H9 (cell line): ENCODE data around the gene SIPA1L2. TPM values are rescaled to one million over a fixed set of nuclear protein-coding genes. Genes with fewer than 3 reads are reported as not detected.

Experiments used
- DNase-seq: peaks from one replicate; pipeline ENCODE4 v3.0.0-alpha.2; 2017
- H2AFZ ChIP-seq: one replicate; pipeline ENCODE4 v1.6.1; 2013; ENCODE audit warnings: mild to moderate bottlenecking, low read length, control low read depth, moderate library complexity
- H2AK5ac ChIP-seq: 2 replicates; pipeline ENCODE4 v1.6.1; 2013; ENCODE audit warnings: low read length, control low read depth, mixed read lengths; ENCODE audit not compliant: insufficient read length
- H2BK120ac ChIP-seq: one replicate; pipeline ENCODE4 v1.6.1; 2013; ENCODE audit warnings: low read depth, mild to moderate bottlenecking, low read length, control low read depth, inconsistent platforms; ENCODE audit not compliant: poor library complexity, severe bottlenecking
- H2BK12ac ChIP-seq: 2 replicates; pipeline ENCODE4 v1.6.1; 2013; ENCODE audit warnings: low read length, control low read depth, mixed read lengths, low read depth; ENCODE audit not compliant: insufficient read length
- H2BK15ac ChIP-seq: 2 replicates; pipeline ENCODE4 v1.6.1; 2013; ENCODE audit warnings: low read depth, low read length, control low read depth
- H2BK20ac ChIP-seq: one replicate; pipeline ENCODE4 v1.6.1; 2013; ENCODE audit warnings: low read depth, mild to moderate bottlenecking, low read length, control low read depth, inconsistent platforms; ENCODE audit not compliant: poor library complexity, severe bottlenecking
- H2BK5ac ChIP-seq: 2 replicates; pipeline ENCODE4 v1.6.1; 2013; ENCODE audit warnings: low read length, control low read depth, mixed read lengths; ENCODE audit not compliant: insufficient read length
- H3K14ac ChIP-seq: 2 replicates; pipeline ENCODE4 v1.6.1; 2013; ENCODE audit warnings: low read length, control low read depth; ENCODE audit not compliant: insufficient read depth
- H3K18ac ChIP-seq: 2 replicates; pipeline ENCODE4 v1.6.1; 2013; ENCODE audit warnings: low read depth, mild to moderate bottlenecking, mixed read lengths, low read length, control low read depth; ENCODE audit not compliant: insufficient read length
- H3K23ac ChIP-seq: 2 replicates; pipeline ENCODE4 v1.6.1; 2013; ENCODE audit warnings: low read length, control low read depth, mixed read lengths, low read depth; ENCODE audit not compliant: insufficient read length
- H3K23me2 ChIP-seq: 2 replicates; pipeline ENCODE4 v1.6.1; 2013; ENCODE audit warnings: low read depth, mild to moderate bottlenecking, mixed read lengths, low read length, control low read depth; ENCODE audit not compliant: insufficient read length, poor library complexity, severe bottlenecking
- H3K27ac ChIP-seq: 2 replicates; pipeline ENCODE4 v1.5.1; 2013; ENCODE audit warnings: low read length, control low read depth, mixed read lengths, low read depth; ENCODE audit not compliant: insufficient read length
- H3K27me3 ChIP-seq: 2 replicates; pipeline ENCODE4 v1.6.1; 2013; ENCODE audit warnings: low read length, control low read depth, inconsistent platforms; ENCODE audit not compliant: insufficient read depth
- H3K4ac ChIP-seq: 2 replicates; pipeline ENCODE4 v1.6.1; 2013; ENCODE audit warnings: low read depth, mild to moderate bottlenecking, control low read depth, inconsistent platforms, low read length, moderate library complexity
- H3K4me1 ChIP-seq: 2 replicates; pipeline ENCODE4 v1.6.1; 2013; ENCODE audit warnings: low read length, control low read depth, inconsistent platforms; ENCODE audit not compliant: insufficient read depth
- H3K4me2 ChIP-seq: 2 replicates; pipeline ENCODE4 v1.6.1; 2013; ENCODE audit warnings: low read length, control low read depth, mixed read lengths; ENCODE audit not compliant: insufficient read length, insufficient read depth
- H3K56ac ChIP-seq: 2 replicates; pipeline ENCODE4 v1.6.1; 2013; ENCODE audit warnings: low read depth, mild to moderate bottlenecking, mixed read lengths, low read length, control low read depth; ENCODE audit not compliant: insufficient read length
- H3K79me1 ChIP-seq: 2 replicates; pipeline ENCODE4 v1.6.1; 2013; ENCODE audit warnings: low read depth, mild to moderate bottlenecking, moderate library complexity, low read length, control low read depth, inconsistent platforms; ENCODE audit not compliant: insufficient read depth, poor library complexity, severe bottlenecking
- H3K79me2 ChIP-seq: 2 replicates; pipeline ENCODE4 v1.6.1; 2013; ENCODE audit warnings: low read length, control low read depth, inconsistent platforms; ENCODE audit not compliant: insufficient read depth
- H3K9ac ChIP-seq: 2 replicates; pipeline ENCODE4 v1.6.1; 2013; ENCODE audit warnings: low read length, control low read depth, mixed read lengths; ENCODE audit not compliant: insufficient read length; ENCODE audit errors: extremely low read depth
- H3K9me3 ChIP-seq: one replicate; pipeline ENCODE4 v1.6.1; 2013; ENCODE audit warnings: low read depth, low read length, inconsistent platforms; ENCODE audit not compliant: control insufficient read depth
- H3T11ph ChIP-seq: one replicate; pipeline ENCODE4 v1.6.1; 2013; ENCODE audit warnings: mild to moderate bottlenecking, low read length, control low read depth, inconsistent platforms
- H4K20me1 ChIP-seq: one replicate; pipeline ENCODE4 v1.6.1; 2013; ENCODE audit not compliant: control insufficient read depth, insufficient read length, insufficient read depth
- H4K5ac ChIP-seq: 2 replicates; pipeline ENCODE4 v1.6.1; 2013; ENCODE audit warnings: low read depth, mild to moderate bottlenecking, mixed read lengths, low read length, control low read depth; ENCODE audit not compliant: insufficient read length
- H4K8ac ChIP-seq: replicated peaks from 2 replicates; pipeline ENCODE4 v1.6.1; 2013; ENCODE audit warnings: low read length, control low read depth, mixed read lengths, low read depth; ENCODE audit not compliant: insufficient read length
- H4K91ac ChIP-seq: 2 replicates; pipeline ENCODE4 v1.6.1; 2013; ENCODE audit warnings: low read depth, mild to moderate bottlenecking, moderate library complexity, mixed read lengths, low read length, control low read depth; ENCODE audit not compliant: insufficient read length
- H3K27ac Mint-ChIP-seq, 3 experiments: 2 replicates in 2 of 3; 3 replicates in 1 of 3; pipeline ENCODE4 v1.8.0; 2020 to 2021; ENCODE audit warnings: mixed read lengths in 3 of 3, mild to moderate bottlenecking in 1 of 3, moderate library complexity in 1 of 3
- H3K27me3 Mint-ChIP-seq: 2 replicates; pipeline ENCODE4 v1.8.0; 2021; ENCODE audit warnings: low read depth, mild to moderate bottlenecking, moderate library complexity, mixed read lengths
- H3K36me3 Mint-ChIP-seq, 3 experiments: 2 replicates in 2 of 3; 3 replicates in 1 of 3; pipeline ENCODE4 v1.8.0; 2020 to 2021; ENCODE audit warnings: low read depth in 3 of 3, mixed read lengths in 3 of 3; ENCODE audit not compliant: insufficient read depth in 1 of 3
- H3K4me1 Mint-ChIP-seq, 2 experiments: 2 replicates each; pipeline ENCODE4 v1.8.0; 2020; ENCODE audit warnings: mixed read lengths in 2 of 2
- H3K4me3 Mint-ChIP-seq, 2 experiments: 2 replicates in 1 of 2; 3 replicates in 1 of 2; pipeline ENCODE4 v1.8.0; 2020 to 2021; ENCODE audit warnings: mild to moderate bottlenecking in 2 of 2, mixed read lengths in 2 of 2, moderate library complexity in 1 of 2
- H3K9me3 Mint-ChIP-seq, 2 experiments: 2 replicates in 1 of 2; 3 replicates in 1 of 2; pipeline ENCODE4 v1.8.0; 2020; ENCODE audit warnings: mild to moderate bottlenecking in 2 of 2, mixed read lengths in 2 of 2, moderate library complexity in 1 of 2
- WGBS: extraction: QIAGEN DNeasy Blood & Tissue Kit; methylation state at CpG from one replicate; pipeline ENCODE4 v1.1.7; 2013; ENCODE audit warnings: missing lambda C conversion rate, low lambda C conversion rate, mixed read lengths; ENCODE audit not compliant: insufficient read length; ENCODE audit errors: extremely low coverage; 5-methylcytosine and 5-hydroxymethylcytosine counted together
- total RNA-seq: library from RNA; stranded (reverse); gene quantifications from 2 replicates; pipeline ENCODE4 v1.2.1, GENCODE V29; 2021
- TF ChIP-seq, protein P1 (sequence below): fragments of 200-600 bp; sonication (generic); conservative IDR thresholded peaks from 3 replicates; pipeline ENCODE4 v1.8.0; 2021; ENCODE audit warnings: antibody characterized with exemption, mild to moderate bottlenecking

The SIPA1L2 gene
- total RNA-seq, 1 experiment from 2014 or later, result 5.2 TPM

DNA sequence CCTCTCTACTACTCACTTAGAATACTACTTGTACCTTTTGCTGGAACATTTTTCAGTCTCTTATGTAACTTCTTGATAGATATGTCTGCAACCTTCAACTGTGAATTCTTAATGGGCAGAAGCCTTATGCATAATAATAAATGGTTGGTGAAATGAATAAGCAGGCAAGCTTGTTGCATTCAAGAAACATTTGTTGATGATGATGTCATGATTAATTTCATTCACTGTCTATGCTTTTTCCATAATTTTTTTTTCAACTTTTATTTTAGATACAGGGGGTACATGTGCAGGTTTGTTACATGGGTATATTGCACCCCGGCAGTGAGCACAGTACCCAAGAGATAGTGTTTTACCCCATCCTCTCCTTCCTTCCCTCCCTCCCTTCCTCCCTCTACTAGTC lies 48.0 kb downstream of the SIPA1L2 start:
- Histone ChIP-seq H3K9ac (no peak overlapping the region), H2BK20ac (no peak overlapping the region), H3K14ac (no peak overlapping the region), H3K4me1 (peaks cover 9% of the 10 kb centered on the region; the same call in 1 of the 2 replicates), H3K23me2 (no peaks in the 10 kb centered on the region), H2BK5ac (no peak overlapping the region), H3K27ac (no peak overlapping the region), H2BK15ac (no peak overlapping the region), H2AK5ac (no peak overlapping the region), H3K27me3 (no peaks in the 10 kb centered on the region), H2AFZ (no peak overlapping the region), H3K18ac (no peak overlapping the region), H4K8ac (no peak overlapping the region), H3K4me2 (no peak overlapping the region), H2BK120ac (no peak overlapping the region), H3K9me3 (no peaks in the 10 kb centered on the region), H3K79me1 (no peaks in the 10 kb centered on the region), H2BK12ac (no peak overlapping the region), H4K20me1 (no peaks in the 10 kb centered on the region), H4K91ac (no peak overlapping the region), H4K5ac (no peak overlapping the region), H3K79me2 (no peaks in the 10 kb centered on the region), H3K4ac (no peak overlapping the region), H3T11ph (no peak overlapping the region), H3K56ac (no peak overlapping the region), H3K23ac (no peak overlapping the region)
- DNase-seq, result no peak
- Mint-ChIP-seq H3K9me3 (no peaks in the 10 kb centered on the region), H3K4me1 (peaks cover 56 to 58% of the 10 kb centered on the region in 2 experiments), H3K4me3 (no peak overlapping the region), H3K27ac (no peak overlapping the region), H3K36me3 (no peaks in the 10 kb centered on the region), H3K27me3 (no peaks in the 10 kb centered on the region)
- TF ChIP-seq, protein P1, sequence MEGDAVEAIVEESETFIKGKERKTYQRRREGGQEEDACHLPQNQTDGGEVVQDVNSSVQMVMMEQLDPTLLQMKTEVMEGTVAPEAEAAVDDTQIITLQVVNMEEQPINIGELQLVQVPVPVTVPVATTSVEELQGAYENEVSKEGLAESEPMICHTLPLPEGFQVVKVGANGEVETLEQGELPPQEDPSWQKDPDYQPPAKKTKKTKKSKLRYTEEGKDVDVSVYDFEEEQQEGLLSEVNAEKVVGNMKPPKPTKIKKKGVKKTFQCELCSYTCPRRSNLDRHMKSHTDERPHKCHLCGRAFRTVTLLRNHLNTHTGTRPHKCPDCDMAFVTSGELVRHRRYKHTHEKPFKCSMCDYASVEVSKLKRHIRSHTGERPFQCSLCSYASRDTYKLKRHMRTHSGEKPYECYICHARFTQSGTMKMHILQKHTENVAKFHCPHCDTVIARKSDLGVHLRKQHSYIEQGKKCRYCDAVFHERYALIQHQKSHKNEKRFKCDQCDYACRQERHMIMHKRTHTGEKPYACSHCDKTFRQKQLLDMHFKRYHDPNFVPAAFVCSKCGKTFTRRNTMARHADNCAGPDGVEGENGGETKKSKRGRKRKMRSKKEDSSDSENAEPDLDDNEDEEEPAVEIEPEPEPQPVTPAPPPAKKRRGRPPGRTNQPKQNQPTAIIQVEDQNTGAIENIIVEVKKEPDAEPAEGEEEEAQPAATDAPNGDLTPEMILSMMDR, result no peak
- WGBS, result no CpG with 5 or more reads among the region's 1 CpG

Other genes with a start within 250 kb of the SIPA1L2 start
- gene MAP10, start 175.3 kb upstream of the SIPA1L2 start, total RNA-seq, result 1.2 and 1.3 TPM in 2 replicates